Naive thymus-derived CD4-positive, alpha-beta T cell (primary cell): ENCODE data around the gene UBTD2. TPM values are rescaled to one million over a fixed set of nuclear protein-coding genes. Genes with fewer than 3 reads are reported as not detected.

Experiments
- ATAC-seq: fragments of 150-1000 bp; cut with Tn5 transposase; 2 replicates; pipeline ENCODE4 v1.10.0; 2021; ENCODE audit warnings: mild to moderate bottlenecking, moderate library complexity
- CTCF ChIA-PET: fragments of 350-600 bp; sonication (Branson Sonifier 250); formaldehyde crosslinking; loops from one replicate; lab custom pipeline; 2021; ENCODE audit warnings: antibody characterized with exemption; lab: Charles Lee
- POLR2A ChIA-PET: fragments of 350-600 bp; sonication (Branson Sonifier 250); formaldehyde crosslinking; loops from one replicate; lab custom pipeline; 2021; ENCODE audit warnings: antibody characterized with exemption, inconsistent platforms; lab: Charles Lee
- DNase-seq, 9 donors: peaks; one replicate each; pipeline versions ENCODE4 v3.0.0 to v3.0.0-alpha.2; 2020 to 2022; ENCODE audit warnings: mixed read lengths in 1 of 9
- H3K27ac ChIP-seq: one replicate; pipeline ENCODE4 v1.7.0; 2013; ENCODE audit warnings: mild to moderate bottlenecking, low read depth, low read length, moderate library complexity
- H3K27me3 ChIP-seq, 2 donors: one replicate each; pipeline ENCODE4 v1.7.0; 2013; ENCODE audit warnings: low read length in 2 of 2, mild to moderate bottlenecking in 2 of 2, moderate library complexity in 2 of 2; ENCODE audit not compliant: control insufficient read depth in 2 of 2, insufficient read depth in 2 of 2
- H3K36me3 ChIP-seq, 3 experiments: 1 replicate in 2 of 3; 2 replicates in 1 of 3; pipeline ENCODE4 v1.7.0; 2013; ENCODE audit warnings: low read length in 3 of 3, mild to moderate bottlenecking in 3 of 3, moderate library complexity in 1 of 3; ENCODE audit not compliant: insufficient read depth in 3 of 3, control insufficient read depth in 2 of 3
- H3K4me1 ChIP-seq, 2 donors: one replicate each; pipeline ENCODE4 v1.7.0; 2013; ENCODE audit warnings: low read length in 2 of 2, mild to moderate bottlenecking in 2 of 2, moderate library complexity in 1 of 2; ENCODE audit not compliant: control insufficient read depth in 2 of 2, insufficient read depth in 2 of 2
- H3K4me3 ChIP-seq: 2 replicates; pipeline ENCODE4 v1.7.0; 2013; ENCODE audit warnings: mild to moderate bottlenecking, low read length
- H3K9me3 ChIP-seq, 3 experiments: 1 replicate in 2 of 3; 2 replicates in 1 of 3; pipeline ENCODE4 v1.7.0; 2013; ENCODE audit warnings: low read length in 3 of 3; ENCODE audit not compliant: control insufficient read depth in 2 of 3
- H3K27ac Mint-ChIP-seq, 9 donors: one replicate each; pipeline ENCODE4 v1.8.0; 2020 to 2022; ENCODE audit warnings: mixed read lengths in 9 of 9, mild to moderate bottlenecking in 8 of 9, moderate library complexity in 5 of 9, inconsistent platforms in 2 of 9
- H3K27me3 Mint-ChIP-seq, 5 donors: one replicate each; pipeline ENCODE4 v1.8.0; 2021 to 2022; ENCODE audit warnings: mixed read lengths in 5 of 5, mild to moderate bottlenecking in 1 of 5
- H3K36me3 Mint-ChIP-seq, 5 donors: one replicate each; pipeline ENCODE4 v1.8.0; 2020 to 2022; ENCODE audit warnings: mixed read lengths in 5 of 5, mild to moderate bottlenecking in 3 of 5, inconsistent platforms in 1 of 5
- H3K4me1 Mint-ChIP-seq, 7 donors: one replicate each; pipeline ENCODE4 v1.8.0; 2020 to 2022; ENCODE audit warnings: mixed read lengths in 7 of 7, mild to moderate bottlenecking in 3 of 7, inconsistent platforms in 1 of 7
- H3K4me3 Mint-ChIP-seq, 10 donors: one replicate each; pipeline ENCODE4 v1.8.0; 2020 to 2022; ENCODE audit warnings: mild to moderate bottlenecking in 10 of 10, mixed read lengths in 10 of 10, moderate library complexity in 6 of 10, inconsistent platforms in 2 of 10
- H3K9me3 Mint-ChIP-seq, 11 donors: one replicate each; pipeline ENCODE4 v1.8.0; 2020 to 2022; ENCODE audit warnings: mixed read lengths in 11 of 11, mild to moderate bottlenecking in 4 of 11, inconsistent platforms in 1 of 11, moderate library complexity in 1 of 11
- intact Hi-C, 2 donors: fragments of 100-400 bp; cut with micrococcal nuclease; formaldehyde crosslinking; loops; one replicate each; pipeline ENCODE4 v1.15.1; 2023
- polyA plus RNA-seq, 2 donors: library from polyadenylated mRNA; unstranded; fragments of 300-500 nt; fragmentation: Illumina TruSeq; gene quantifications; one replicate each; pipeline ENCODE4 v1.2.3, GENCODE V29; 2021
- total RNA-seq, 6 experiments: library from RNA in 5 of 6; stranded (reverse) in 5 of 6; gene quantifications; 1 replicate in 5 of 6; 2 replicates in 1 of 6; pipeline ENCODE4 v1.2.3 and lab custom pipeline; 2021 to 2026

The UBTD2 gene
- total and polyA plus RNA-seq, 7 experiments from 2014 or later, result 2.3 to 8.3 (median 4.0) TPM

DNA sequence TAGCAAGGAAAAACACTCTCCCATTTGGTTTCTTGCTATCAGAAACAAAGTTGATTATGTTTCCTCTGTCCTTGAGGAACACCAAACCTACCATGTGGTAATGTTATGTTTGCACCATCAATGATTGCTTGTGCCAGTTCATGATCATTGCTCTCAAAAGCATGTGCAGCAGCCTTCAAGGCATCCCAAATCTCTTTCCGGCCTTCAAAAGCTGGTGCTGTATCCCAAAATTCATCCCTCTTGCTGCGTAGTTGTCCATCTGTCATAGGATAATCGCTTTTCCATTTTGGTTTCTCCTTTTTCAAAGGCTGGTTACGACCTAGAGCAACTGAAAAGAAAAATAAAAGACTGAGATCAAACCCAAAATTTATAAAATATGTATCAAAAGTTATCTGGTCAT lies 49.5 kb downstream of the UBTD2 start:
- peaks cover 0 to 15% (median 0%) of the 10 kb centered on the region in 3 experiments for H3K36me3 ChIP-seq
- intact Hi-C loops, result no loop called here
- Mint-ChIP-seq H3K4me1 (peaks cover 19 to 45% (median 35%) of the 10 kb centered on the region in 7 donors), H3K27ac (peak overlapping the region in 2 of 9 donors; percentile 3 to 40), H3K9me3 (no peaks in the 10 kb centered on the region), H3K27me3 (no peaks in the 10 kb centered on the region), H3K4me3 (no peak overlapping the region), H3K36me3 (peaks cover 0 to 33% (median 25%) of the 10 kb centered on the region in 5 donors)
- peaks cover 7 to 13% of the 10 kb centered on the region in 2 donors for H3K4me1 ChIP-seq
- POLR2A ChIA-PET, result no interaction called here
- ATAC-seq (no peak), DNase-seq (no peak)
- no peak overlapping the region for H3K27ac ChIP-seq
- no peak overlapping the region for H3K4me3 ChIP-seq
- H3K9me3 ChIP-seq, result no peaks in the 10 kb centered on the region
- CTCF ChIA-PET, result no interaction called here
- no peaks in the 10 kb centered on the region for H3K27me3 ChIP-seq

DNA sequence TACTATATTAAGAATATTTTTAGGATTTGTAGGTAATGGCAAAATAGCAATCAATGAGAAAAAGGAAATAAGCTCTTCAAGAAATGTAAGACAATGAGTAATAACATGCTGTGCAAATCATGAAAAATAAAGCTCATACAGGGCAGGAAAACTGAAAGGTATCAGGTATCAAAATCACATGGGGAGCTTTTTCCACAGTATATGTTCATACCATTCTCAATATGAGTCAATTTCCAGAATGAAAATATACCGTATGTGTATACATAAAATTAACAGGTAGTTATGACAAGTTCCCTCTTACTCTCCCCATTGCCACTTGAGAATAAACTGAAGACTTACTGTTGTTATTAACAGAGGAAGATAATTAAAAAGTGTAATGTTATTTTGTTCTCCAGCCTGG lies 53.7 kb downstream of the UBTD2 start:
- H3K36me3 Mint-ChIP-seq, result peaks cover 0 to 40% (median 31%) of the 10 kb centered on the region in 5 donors
- H3K27ac Mint-ChIP-seq, result no peak overlapping the region
- no peak overlapping the region for H3K4me3 Mint-ChIP-seq
- intact Hi-C loops, result no loop called here
- Histone ChIP-seq H3K4me1 (no peaks in the 10 kb centered on the region), H3K36me3 (peaks cover 0 to 15% (median 0%) of the 10 kb centered on the region in 3 experiments), H3K27ac (no peak overlapping the region), H3K27me3 (no peaks in the 10 kb centered on the region), H3K9me3 (no peaks in the 10 kb centered on the region), H3K4me3 (no peak overlapping the region)
- DNase-seq (no peak), ATAC-seq (no peak)
- CTCF ChIA-PET, result no interaction called here
- POLR2A ChIA-PET, result no interaction called here
- no peaks in the 10 kb centered on the region for H3K9me3 Mint-ChIP-seq
- no peaks in the 10 kb centered on the region for H3K27me3 Mint-ChIP-seq
- H3K4me1 Mint-ChIP-seq, result peaks cover 0 to 13% (median 8%) of the 10 kb centered on the region in 7 donors

DNA sequence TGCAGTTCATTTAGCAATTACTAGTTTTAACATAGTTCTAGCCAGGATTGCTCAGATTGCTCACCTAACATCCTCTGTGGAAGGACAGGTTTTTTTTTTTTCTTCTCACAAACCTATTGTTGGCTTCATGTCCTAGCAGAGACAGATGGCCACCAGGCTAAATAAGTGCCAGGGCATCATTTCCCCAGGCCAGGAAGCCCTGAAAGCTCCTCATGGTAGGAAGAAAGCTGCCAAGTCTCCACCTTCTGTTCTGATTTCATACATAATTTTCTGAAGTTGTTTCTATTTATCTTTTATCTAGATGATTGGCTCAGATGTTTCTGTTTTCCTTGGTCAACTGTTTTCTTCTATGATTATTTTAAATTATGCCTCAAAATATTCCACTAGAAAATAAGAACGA lies 58.6 kb downstream of the UBTD2 start:
- intact Hi-C loops, result no loop called here
- peaks cover 5 to 45% (median 37%) of the 10 kb centered on the region in 5 donors for H3K36me3 Mint-ChIP-seq
- no peak overlapping the region for H3K4me3 Mint-ChIP-seq
- no peak for DNase-seq
- H3K9me3 Mint-ChIP-seq, result peaks cover 0 to 4% (median 0%) of the 10 kb centered on the region in 11 donors
- Histone ChIP-seq H3K27me3 (no peaks in the 10 kb centered on the region), H3K9me3 (no peaks in the 10 kb centered on the region), H3K4me1 (no peaks in the 10 kb centered on the region), H3K27ac (no peak overlapping the region), H3K36me3 (no peaks in the 10 kb centered on the region), H3K4me3 (no peak overlapping the region)
- ATAC-seq, result no peak
- POLR2A ChIA-PET, result interaction anchor here (0.9 kb wide), 1 partner anchor 114 kb away, joined by 3 read pairs; no protein-coding TSS in a partner anchor
- H3K27me3 Mint-ChIP-seq, result no peaks in the 10 kb centered on the region
- CTCF ChIA-PET, result no interaction called here
- peaks cover 6 to 27% (median 17%) of the 10 kb centered on the region in 7 donors for H3K4me1 Mint-ChIP-seq
- peak overlapping the region in 1 of 9 donors; percentile 38 for H3K27ac Mint-ChIP-seq

DNA sequence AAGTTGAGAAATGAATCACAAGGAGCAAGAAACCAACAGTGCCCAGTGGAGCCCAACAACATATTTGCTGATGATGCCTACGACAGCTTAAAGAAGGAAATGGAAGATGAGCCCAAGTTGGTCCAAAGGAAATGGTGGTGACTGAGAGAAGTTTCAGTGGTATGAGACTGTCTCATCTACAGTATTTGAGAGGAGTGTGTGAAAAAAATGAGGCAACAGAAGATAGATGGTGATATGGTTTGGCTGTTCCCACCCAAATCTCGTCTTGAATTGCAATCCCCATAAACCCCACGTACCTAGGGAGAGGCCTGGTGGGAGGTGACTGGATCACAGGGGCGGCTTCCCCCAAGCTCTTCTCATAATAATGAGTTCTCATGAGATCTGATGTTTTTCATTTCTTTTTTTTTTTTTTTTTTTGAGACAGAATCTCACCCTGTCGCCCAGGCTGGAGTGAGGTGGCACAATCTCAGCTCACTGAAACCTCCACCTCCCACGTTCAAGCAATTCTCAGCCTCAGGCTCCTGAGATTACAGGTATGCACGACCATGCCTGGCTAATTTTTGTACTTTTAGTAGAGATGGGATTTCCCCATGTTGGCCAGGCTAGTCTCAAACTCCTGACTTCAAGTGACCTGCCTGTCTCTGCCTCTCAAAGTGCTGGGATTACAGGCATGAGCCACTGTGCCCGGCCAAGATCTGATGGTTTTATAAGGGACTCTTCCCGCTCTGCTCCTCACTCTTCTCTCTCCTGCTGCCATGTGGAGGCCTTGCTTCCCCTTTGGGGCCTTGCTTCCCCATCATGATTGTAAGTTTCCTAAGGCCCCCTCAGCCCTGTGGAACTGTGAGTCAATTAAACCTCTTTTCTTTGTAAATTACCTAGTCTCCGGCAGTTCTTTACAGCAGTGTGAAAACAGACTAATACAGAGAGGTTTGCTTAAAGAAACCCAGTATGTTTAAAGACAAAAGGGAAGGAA lies 59.4 kb downstream of the UBTD2 start:
- Mint-ChIP-seq H3K27ac (peak overlapping the region in 6 of 9 donors; percentile 51 to 68 (median 59)), H3K9me3 (peaks cover 0 to 9% (median 3%) of the 10 kb centered on the region in 11 donors), H3K27me3 (no peaks in the 10 kb centered on the region), H3K4me1 (peaks cover 6 to 24% (median 17%) of the 10 kb centered on the region in 7 donors), H3K4me3 (peak overlapping the region in 2 of 10 donors; percentile 13 to 63), H3K36me3 (peaks cover 5 to 50% (median 40%) of the 10 kb centered on the region in 5 donors)
- H3K27me3 ChIP-seq, result no peaks in the 10 kb centered on the region
- H3K4me3 ChIP-seq, result no peak overlapping the region
- H3K4me1 ChIP-seq, result no peaks in the 10 kb centered on the region
- intact Hi-C loops, result no loop called here
- H3K9me3 ChIP-seq, result no peaks in the 10 kb centered on the region
- CTCF ChIA-PET, result no interaction called here
- H3K36me3 ChIP-seq, result no peaks in the 10 kb centered on the region
- DNase-seq (peak in 1 of 9 donors; percentile 39), ATAC-seq (no peak)
- H3K27ac ChIP-seq, result no peak overlapping the region
- POLR2A ChIA-PET, result interaction anchor here (0.6 to 0.9 kb wide), 2 partner anchors 113 to 302 kb away, joined by 3 read pairs; no protein-coding TSS in a partner anchor

DNA sequence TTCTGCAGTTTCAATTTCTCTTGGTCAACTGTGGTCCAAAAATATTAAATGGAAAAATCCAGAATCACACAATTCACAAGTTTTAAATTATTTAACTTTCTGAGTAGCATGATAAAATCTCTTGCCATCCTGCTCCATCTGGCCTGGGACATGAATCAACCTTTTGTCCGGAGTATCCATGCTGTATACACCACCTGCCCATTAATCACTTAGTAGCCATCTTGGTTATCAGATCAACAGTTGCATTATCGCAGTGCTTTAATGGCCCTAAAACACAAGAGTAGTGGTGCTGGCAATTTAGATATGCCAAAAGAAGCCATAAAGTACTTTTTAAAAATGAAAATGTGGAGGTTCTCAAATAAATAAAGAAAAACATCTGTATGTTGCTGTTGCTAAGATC lies 64.3 kb downstream of the UBTD2 start:
- H3K27me3 Mint-ChIP-seq, result no peaks in the 10 kb centered on the region
- ChIA-PET CTCF (no interaction called here), POLR2A (no interaction called here)
- intact Hi-C loops, result no loop called here
- H3K9me3 Mint-ChIP-seq, result peaks cover 0 to 22% (median 7%) of the 10 kb centered on the region in 11 donors
- no peaks in the 10 kb centered on the region for H3K36me3 ChIP-seq
- no peaks in the 10 kb centered on the region for H3K4me1 ChIP-seq
- ATAC-seq (no peak), DNase-seq (no peak)
- H3K4me1 Mint-ChIP-seq, result peaks cover 6 to 26% (median 10%) of the 10 kb centered on the region in 7 donors
- H3K36me3 Mint-ChIP-seq, result peaks cover 15 to 67% (median 54%) of the 10 kb centered on the region in 5 donors
- H3K27ac Mint-ChIP-seq, result no peak overlapping the region
- no peak overlapping the region for H3K27ac ChIP-seq
- no peak overlapping the region for H3K4me3 Mint-ChIP-seq
- H3K27me3 ChIP-seq, result no peaks in the 10 kb centered on the region
- H3K4me3 ChIP-seq, result no peak overlapping the region
- no peaks in the 10 kb centered on the region for H3K9me3 ChIP-seq

DNA sequence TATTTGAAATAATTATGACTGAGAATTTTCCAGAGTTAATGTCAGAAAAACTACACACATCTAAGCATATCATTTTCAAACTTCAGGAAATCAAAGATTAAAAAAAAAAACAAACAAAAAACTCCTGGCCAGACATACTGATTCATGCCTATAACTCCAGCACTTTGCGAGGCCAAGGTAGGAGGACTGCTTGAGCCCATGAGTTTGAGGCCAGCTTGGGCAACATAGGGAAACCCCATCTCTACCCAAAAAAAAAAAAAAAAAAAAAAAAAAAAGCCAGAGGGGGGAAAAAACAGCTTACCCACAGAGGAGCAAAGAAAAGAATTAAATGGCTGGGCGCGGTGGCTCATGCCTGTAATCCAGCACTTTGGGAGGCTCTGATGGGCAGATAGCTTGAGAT lies 67.2 kb downstream of the UBTD2 start:
- intact Hi-C loops, result no loop called here
- H3K27ac Mint-ChIP-seq, result no peak overlapping the region
- H3K4me3 Mint-ChIP-seq, result no peak overlapping the region
- ATAC-seq, result no peak
- H3K9me3 Mint-ChIP-seq, result peaks cover 0 to 22% (median 7%) of the 10 kb centered on the region in 11 donors
- DNase-seq, result no peak
- H3K36me3 Mint-ChIP-seq, result peaks cover 10 to 60% (median 50%) of the 10 kb centered on the region in 5 donors
- Histone ChIP-seq H3K4me3 (no peak overlapping the region), H3K27me3 (no peaks in the 10 kb centered on the region), H3K27ac (no peak overlapping the region), H3K4me1 (no peaks in the 10 kb centered on the region), H3K36me3 (peaks cover 0 to 7% (median 0%) of the 10 kb centered on the region in 3 experiments), H3K9me3 (no peaks in the 10 kb centered on the region)
- CTCF ChIA-PET, result interaction anchor here (0.7 kb wide), 1 partner anchor 25 kb away, joined by 3 read pairs; no protein-coding TSS in a partner anchor
- POLR2A ChIA-PET, result no interaction called here
- peaks cover 0 to 9% (median 0%) of the 10 kb centered on the region in 7 donors for H3K4me1 Mint-ChIP-seq
- no peaks in the 10 kb centered on the region for H3K27me3 Mint-ChIP-seq
